ENCODE results near the gene RPS28. TPM values are rescaled to one million over a fixed set of nuclear protein-coding genes. Genes with fewer than 3 reads are reported as not detected.

The RPS28 gene
- total RNA-seq, 2 experiments from 2014 or later, result 1,636 to 2,253 TPM

DNA sequence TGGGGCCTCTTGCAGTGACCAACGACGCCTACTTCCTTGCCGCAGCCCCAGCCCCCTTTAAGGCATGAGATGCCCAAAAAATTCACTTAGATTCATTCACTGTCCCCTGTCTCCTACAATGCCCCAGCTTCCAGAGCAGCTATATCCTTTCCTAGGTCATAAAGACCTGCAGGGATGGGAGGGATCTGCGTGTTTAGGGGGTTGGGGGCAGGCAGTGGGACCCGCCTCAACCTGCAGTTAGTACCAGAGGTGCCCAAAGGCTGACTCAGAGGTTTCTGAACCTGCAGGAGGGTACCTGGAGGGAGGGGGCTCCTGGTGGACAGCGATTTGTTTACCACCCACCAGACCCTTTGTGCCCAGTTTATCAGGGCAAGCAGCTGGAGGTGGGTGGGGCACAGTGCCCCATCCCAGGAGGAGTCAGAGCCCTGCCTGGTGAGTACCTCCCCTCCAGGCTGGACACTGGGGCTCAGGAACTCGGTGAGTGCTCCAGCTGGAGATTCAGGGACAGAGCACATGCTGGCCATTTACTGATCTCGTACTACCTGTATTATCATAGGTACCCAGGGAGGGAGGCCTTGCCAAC lies 10.1 kb downstream of the RPS28 start:
- ChIA-PET POLR2A (no interaction called here), CTCF (ENCODE audit: unreplicated experiment) (no interaction called here)
- Histone ChIP-seq H2AFZ (ENCODE audit: low read length) (no peak overlapping the region), H4K20me1 (ENCODE audit: insufficient read depth, low read length) (no peaks in the 10 kb centered on the region), H3K4me1 (ENCODE audit: insufficient read depth, low read length, poor library complexity, severe bottlenecking) (no peaks in the 10 kb centered on the region), H3K36me3 (ENCODE audit: insufficient read depth, low read length) (no peaks in the 10 kb centered on the region), H3K27ac (ENCODE audit: low read depth, low read length, poor library complexity, severe bottlenecking) (no peak overlapping the region), H3K9me3 (ENCODE audit: low read length) (no peaks in the 10 kb centered on the region), H3K4me3 (ENCODE audit: low read depth, low read length, poor library complexity, severe bottlenecking) (no peak overlapping the region), H3K9me2 (ENCODE audit: insufficient read depth, low read length) (no peaks in the 10 kb centered on the region), H3K79me2 (ENCODE audit: insufficient read depth, low read depth, low read length) (no peaks in the 10 kb centered on the region), H3K4me2 (ENCODE audit: low read length) (no peak overlapping the region)
- no peak for DNase-seq (ENCODE audit: low spot score)
- intact Hi-C loops (cut with micrococcal nuclease; ENCODE audit: unreplicated experiment), result no loop called here
- BruUV-seq (replicated peaks), result no TSS peak
- TF ChIP-seq, protein P1, sequence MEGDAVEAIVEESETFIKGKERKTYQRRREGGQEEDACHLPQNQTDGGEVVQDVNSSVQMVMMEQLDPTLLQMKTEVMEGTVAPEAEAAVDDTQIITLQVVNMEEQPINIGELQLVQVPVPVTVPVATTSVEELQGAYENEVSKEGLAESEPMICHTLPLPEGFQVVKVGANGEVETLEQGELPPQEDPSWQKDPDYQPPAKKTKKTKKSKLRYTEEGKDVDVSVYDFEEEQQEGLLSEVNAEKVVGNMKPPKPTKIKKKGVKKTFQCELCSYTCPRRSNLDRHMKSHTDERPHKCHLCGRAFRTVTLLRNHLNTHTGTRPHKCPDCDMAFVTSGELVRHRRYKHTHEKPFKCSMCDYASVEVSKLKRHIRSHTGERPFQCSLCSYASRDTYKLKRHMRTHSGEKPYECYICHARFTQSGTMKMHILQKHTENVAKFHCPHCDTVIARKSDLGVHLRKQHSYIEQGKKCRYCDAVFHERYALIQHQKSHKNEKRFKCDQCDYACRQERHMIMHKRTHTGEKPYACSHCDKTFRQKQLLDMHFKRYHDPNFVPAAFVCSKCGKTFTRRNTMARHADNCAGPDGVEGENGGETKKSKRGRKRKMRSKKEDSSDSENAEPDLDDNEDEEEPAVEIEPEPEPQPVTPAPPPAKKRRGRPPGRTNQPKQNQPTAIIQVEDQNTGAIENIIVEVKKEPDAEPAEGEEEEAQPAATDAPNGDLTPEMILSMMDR (conservative IDR thresholded peaks at IDR 0.05; ENCODE audit: low read length), result no peak
- no peak for TF ChIP-seq EZH2phosphoT487 (IDR thresholded peaks at IDR 0.05; ENCODE audit: borderline replicate concordance, low read depth, low read length)

DNA sequence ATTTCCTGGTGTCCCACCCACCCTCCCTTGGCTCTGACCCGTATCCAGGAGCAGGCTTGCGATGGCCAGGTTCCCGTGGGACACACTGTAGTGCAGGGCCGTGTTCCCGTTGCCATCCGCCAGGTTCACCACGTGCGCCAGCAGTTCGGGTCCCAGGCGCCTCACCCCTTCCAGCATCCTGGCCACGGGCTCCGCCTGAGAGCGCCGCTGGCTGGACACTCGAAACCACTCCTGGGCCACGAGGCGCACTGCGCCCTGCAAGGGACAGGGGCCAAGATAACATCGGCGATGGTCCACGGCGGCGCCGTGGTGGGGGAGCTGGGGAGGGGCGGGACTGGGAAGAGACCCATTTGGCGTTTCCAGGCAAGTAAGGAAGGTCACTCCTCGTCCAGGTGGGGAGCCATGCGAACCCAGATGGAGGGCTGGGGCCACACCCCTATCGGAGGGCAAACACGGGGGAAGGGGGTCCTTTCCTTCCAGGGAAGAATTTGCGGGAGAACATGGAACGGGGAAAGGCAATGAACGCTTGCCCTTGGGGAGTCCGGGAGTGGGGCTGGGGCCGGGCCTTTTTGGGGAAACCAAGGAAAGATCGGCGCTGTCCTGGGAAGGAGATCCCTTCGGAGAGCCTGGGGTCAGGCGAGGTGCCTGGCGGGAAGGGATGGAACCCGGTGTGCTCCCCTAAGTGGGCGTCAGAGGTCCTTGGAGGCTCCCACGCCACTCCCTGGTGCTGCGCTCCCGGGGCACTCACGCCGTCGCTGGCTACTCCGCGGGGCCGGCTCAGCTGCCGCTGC lies 11.9 kb downstream of the RPS28 start:
- intact Hi-C loops (cut with micrococcal nuclease; ENCODE audit: unreplicated experiment), result no loop called here
- no peak for TF ChIP-seq EZH2phosphoT487 (IDR thresholded peaks at IDR 0.05; ENCODE audit: borderline replicate concordance, low read depth, low read length)
- TF ChIP-seq, protein P1 (conservative IDR thresholded peaks at IDR 0.05; ENCODE audit: low read length), result no peak
- H4K20me1 ChIP-seq (ENCODE audit: insufficient read depth, low read length), result no peaks in the 10 kb centered on the region
- H3K4me2 ChIP-seq (ENCODE audit: low read length), result no peak overlapping the region
- no peaks in the 10 kb centered on the region for H3K36me3 ChIP-seq (ENCODE audit: insufficient read depth, low read length)
- H2AFZ ChIP-seq (ENCODE audit: low read length), result no peak overlapping the region
- H3K9me2 ChIP-seq (ENCODE audit: insufficient read depth, low read length), result no peaks in the 10 kb centered on the region
- BruUV-seq (replicated peaks), result no TSS peak
- H3K4me3 ChIP-seq (ENCODE audit: low read depth, low read length, poor library complexity, severe bottlenecking), result no peak overlapping the region
- H3K79me2 ChIP-seq (ENCODE audit: insufficient read depth, low read depth, low read length), result no peaks in the 10 kb centered on the region
- no peaks in the 10 kb centered on the region for H3K4me1 ChIP-seq (ENCODE audit: insufficient read depth, low read length, poor library complexity, severe bottlenecking)
- ChIA-PET POLR2A (no interaction called here), CTCF (ENCODE audit: unreplicated experiment) (no interaction called here)
- H3K27ac ChIP-seq (ENCODE audit: low read depth, low read length, poor library complexity, severe bottlenecking), result no peak overlapping the region
- DNase-seq (ENCODE audit: low spot score), result no peak
- H3K9me3 ChIP-seq (ENCODE audit: low read length), result no peaks in the 10 kb centered on the region
